Measurements from ENCODE around the gene PAQR4. TPM values are rescaled to one million over a fixed set of nuclear protein-coding genes. Genes with fewer than 3 reads are reported as not detected.

Gene PAQR4
- total and polyA plus RNA-seq, 4 experiments from 2014 or later, result 0.77 to 1.7 (median 1.1) TPM

DNA sequence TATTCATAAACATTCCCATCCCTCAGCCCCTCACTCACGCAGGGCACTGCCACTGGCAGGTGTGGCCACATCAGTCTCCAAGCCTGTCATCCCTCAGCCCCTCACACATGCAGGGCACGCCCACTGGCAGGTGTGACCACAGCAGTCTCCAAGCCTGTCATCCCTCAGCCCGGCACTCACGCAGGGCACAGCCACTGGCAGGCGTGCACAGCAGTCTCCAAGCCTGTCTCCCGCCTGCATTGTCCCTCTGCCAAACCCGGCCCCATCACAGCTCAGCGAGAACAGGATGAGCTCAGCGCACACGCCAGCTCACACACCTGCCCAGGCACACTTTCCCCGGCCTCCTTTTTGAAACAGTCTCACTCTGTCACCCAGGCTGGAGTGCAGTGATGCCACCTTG, 16.5 kb upstream of the PAQR4 start:
- POLR2A ChIA-PET (ENCODE audit: partially characterized antibody), result no interaction called here
- Histone ChIP-seq H3K4me3 (ENCODE audit: low read length in 2 of 2) (no peak overlapping the region), H3K27me3 (ENCODE audit: insufficient read depth, low read length) (no peaks in the 10 kb centered on the region), H3K9me3 (ENCODE audit: control insufficient read depth in 1 of 2, low read length in 2 of 2) (no peaks in the 10 kb centered on the region), H3K4me1 (ENCODE audit: insufficient read depth, low read length) (no peaks in the 10 kb centered on the region), H3K27ac (ENCODE audit: low read depth, low read length) (no peak overlapping the region), H3K36me3 (ENCODE audit: insufficient read depth, low read length) (no peaks in the 10 kb centered on the region)
- Mint-ChIP-seq H3K9me3 (peaks cover 0 to 2% (median 0%) of the 10 kb centered on the region in 8 donors), H3K27me3 (peaks cover 4 to 9% of the 10 kb centered on the region in 2 donors), H3K36me3 (peaks cover 2 to 3% of the 10 kb centered on the region in 2 donors), H3K27ac (no peak overlapping the region), H3K4me3 (peak overlapping the region in 1 of 8 donors; percentile 8), H3K4me1 (peaks cover 0 to 3% (median 0%) of the 10 kb centered on the region in 4 donors)
- peak in 1 of 5 donors; percentile 27 for DNase-seq
- intact Hi-C loops (cut with micrococcal nuclease), result no loop called here
- CTCF ChIA-PET (ENCODE audit: partially characterized antibody), result interaction anchor here (1.6 kb wide), 1 partner anchor 10 kb away, joined by 6 read pairs; no protein-coding TSS in a partner anchor

DNA sequence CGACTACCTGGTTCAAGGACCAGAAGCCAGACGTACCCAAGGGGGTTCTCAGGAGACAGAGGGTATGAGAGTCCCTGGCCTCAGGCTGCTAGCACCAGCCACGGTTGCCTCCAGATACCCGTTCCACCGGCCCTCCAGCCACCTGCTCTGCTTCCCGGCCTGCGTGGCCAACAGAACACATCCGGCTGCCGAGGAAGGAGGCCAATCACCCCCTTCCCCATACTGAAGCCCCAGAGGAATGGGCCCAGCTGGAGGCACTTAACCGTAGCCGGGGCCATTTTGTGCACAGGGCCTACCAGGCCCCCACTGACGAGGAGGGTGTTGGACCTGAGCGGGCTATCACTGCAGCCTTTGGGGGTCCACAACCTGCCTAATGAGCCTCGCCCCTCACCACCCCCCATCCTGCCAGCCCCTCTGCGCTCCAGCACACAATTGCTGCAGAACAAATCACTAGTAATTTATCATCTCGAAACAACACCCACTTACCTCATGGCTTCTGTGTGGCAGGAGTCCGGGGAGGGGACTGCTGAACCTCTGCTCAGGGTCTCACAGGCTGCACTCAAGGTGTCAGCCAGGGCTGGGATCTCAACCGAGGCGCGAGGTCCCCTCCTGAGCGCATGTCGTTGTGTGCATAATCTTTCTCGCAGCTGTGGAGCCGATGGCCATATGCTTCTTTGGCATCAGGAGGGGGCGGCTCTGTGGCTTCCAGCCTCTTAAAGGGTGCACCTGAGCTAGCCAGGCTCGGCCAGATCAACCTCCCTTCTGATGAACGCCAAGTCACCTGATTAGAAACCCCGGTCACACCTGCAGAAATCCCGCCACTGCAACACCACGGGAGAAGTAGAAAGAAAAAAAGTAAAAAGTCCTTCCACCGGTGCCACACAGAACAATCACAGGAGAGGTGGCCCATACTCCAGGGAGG, 15.2 kb upstream of the PAQR4 start:
- DNase-seq, result peak in 1 of 5 donors; percentile 29
- Mint-ChIP-seq H3K36me3 (no peaks in the 10 kb centered on the region), H3K9me3 (peaks cover 0 to 2% (median 0%) of the 10 kb centered on the region in 8 donors), H3K27me3 (peaks cover 4 to 9% of the 10 kb centered on the region in 2 donors), H3K4me3 (no peak overlapping the region), H3K4me1 (peaks cover 0 to 3% (median 0%) of the 10 kb centered on the region in 4 donors), H3K27ac (no peak overlapping the region)
- ChIA-PET CTCF (ENCODE audit: partially characterized antibody) (interaction anchor here (1.6 kb wide), 1 partner anchor 9 kb away, joined by 6 read pairs; no protein-coding TSS in a partner anchor), POLR2A (ENCODE audit: partially characterized antibody) (no interaction called here)
- H3K9me3 ChIP-seq (ENCODE audit: control insufficient read depth in 1 of 2, low read length in 2 of 2), result no peaks in the 10 kb centered on the region
- H3K36me3 ChIP-seq (ENCODE audit: insufficient read depth, low read length), result no peaks in the 10 kb centered on the region
- no peak overlapping the region for H3K27ac ChIP-seq (ENCODE audit: low read depth, low read length)
- H3K27me3 ChIP-seq (ENCODE audit: insufficient read depth, low read length), result no peaks in the 10 kb centered on the region
- intact Hi-C loops (cut with micrococcal nuclease), result no loop called here
- no peaks in the 10 kb centered on the region for H3K4me1 ChIP-seq (ENCODE audit: insufficient read depth, low read length)
- no peak overlapping the region for H3K4me3 ChIP-seq (ENCODE audit: low read length in 2 of 2)

DNA sequence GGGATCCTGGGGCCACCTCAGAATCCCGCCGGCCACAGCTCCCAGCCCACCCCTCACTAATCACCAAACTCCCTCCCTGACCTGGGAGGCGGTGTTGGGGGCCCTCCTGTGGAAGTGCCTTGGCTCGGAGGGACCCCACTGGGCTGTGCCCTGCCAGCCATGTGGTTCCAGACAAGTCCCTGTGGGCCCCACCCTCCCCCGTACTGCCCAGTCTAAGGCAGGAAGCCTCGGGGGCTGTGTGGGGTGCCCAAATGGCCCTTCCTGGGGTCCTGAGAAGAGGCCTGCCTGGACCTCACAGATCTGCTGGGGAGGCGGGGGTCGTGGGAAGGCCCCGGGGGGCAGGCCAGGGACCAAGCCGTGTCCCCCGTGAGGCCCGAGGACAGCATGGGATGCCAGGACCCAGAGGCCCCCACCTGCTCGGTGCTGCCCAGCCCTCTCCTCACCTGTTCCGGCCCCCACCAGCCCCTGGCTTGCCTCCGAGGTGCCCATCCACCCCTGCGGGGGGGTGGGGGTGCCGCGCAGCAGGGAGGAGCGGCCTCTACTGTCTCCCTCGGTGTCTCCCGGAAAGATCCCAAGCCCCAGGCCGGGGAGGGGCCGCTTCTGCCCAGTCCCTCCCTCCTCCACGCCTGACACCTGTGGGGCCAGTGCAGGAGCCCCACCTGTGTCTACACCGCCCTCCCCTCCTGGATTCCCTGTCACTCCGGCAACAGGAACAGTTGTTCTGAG, 14.3 kb upstream of the PAQR4 start:
- CTCF ChIA-PET (ENCODE audit: partially characterized antibody), result no interaction called here
- H3K27ac Mint-ChIP-seq, result no peak overlapping the region

DNA sequence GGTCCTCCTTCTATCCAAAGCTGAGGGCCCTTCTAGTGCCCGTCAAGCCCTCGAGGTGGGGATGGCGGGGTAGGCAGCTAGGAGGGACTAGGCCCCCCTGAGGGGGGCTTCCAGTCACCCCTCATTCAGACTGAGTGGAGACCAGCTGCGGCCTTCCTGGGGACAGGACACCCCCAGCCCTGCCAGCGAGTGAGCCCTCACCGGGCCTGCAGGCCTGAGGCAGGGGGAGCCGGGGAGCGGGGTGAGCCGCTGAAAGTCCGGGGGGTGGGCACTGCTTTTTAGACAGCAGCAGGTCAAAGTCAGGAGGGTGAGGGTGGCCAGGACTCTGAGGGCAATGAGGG, 13.7 kb upstream of the PAQR4 start:
- Histone ChIP-seq H3K9me3 (ENCODE audit: control insufficient read depth in 1 of 2, low read length in 2 of 2) (no peaks in the 10 kb centered on the region), H3K36me3 (ENCODE audit: insufficient read depth, low read length) (no peaks in the 10 kb centered on the region), H3K4me1 (ENCODE audit: insufficient read depth, low read length) (no peaks in the 10 kb centered on the region), H3K4me3 (ENCODE audit: low read length in 2 of 2) (no peak overlapping the region), H3K27ac (ENCODE audit: low read depth, low read length) (no peak overlapping the region), H3K27me3 (ENCODE audit: insufficient read depth, low read length) (no peaks in the 10 kb centered on the region)
- Mint-ChIP-seq H3K4me3 (no peak overlapping the region), H3K27me3 (peaks cover 6 to 15% of the 10 kb centered on the region in 2 donors), H3K4me1 (peaks cover 0 to 2% (median 0%) of the 10 kb centered on the region in 4 donors), H3K9me3 (peaks cover 0 to 2% (median 0%) of the 10 kb centered on the region in 8 donors), H3K36me3 (no peaks in the 10 kb centered on the region), H3K27ac (no peak overlapping the region)
- intact Hi-C loops (cut with micrococcal nuclease), result no loop called here
- DNase-seq, result peak in 1 of 5 donors; percentile 15
- ChIA-PET CTCF (ENCODE audit: partially characterized antibody) (no interaction called here), POLR2A (ENCODE audit: partially characterized antibody) (no interaction called here)

More for the DNA sequence above, 14.3 kb upstream of the PAQR4 start:
- Histone ChIP-seq H3K27me3 (ENCODE audit: insufficient read depth, low read length) (no peaks in the 10 kb centered on the region), H3K27ac (ENCODE audit: low read depth, low read length) (no peak overlapping the region), H3K4me1 (ENCODE audit: insufficient read depth, low read length) (no peaks in the 10 kb centered on the region), H3K36me3 (ENCODE audit: insufficient read depth, low read length) (no peaks in the 10 kb centered on the region), H3K4me3 (ENCODE audit: low read length in 2 of 2) (no peak overlapping the region), H3K9me3 (ENCODE audit: control insufficient read depth in 1 of 2, low read length in 2 of 2) (no peaks in the 10 kb centered on the region)
- Mint-ChIP-seq H3K4me3 (no peak overlapping the region), H3K4me1 (peaks cover 0 to 2% (median 0%) of the 10 kb centered on the region in 4 donors), H3K27me3 (peaks cover 4 to 11% of the 10 kb centered on the region in 2 donors), H3K9me3 (peaks cover 0 to 2% (median 0%) of the 10 kb centered on the region in 8 donors), H3K36me3 (no peaks in the 10 kb centered on the region)
- peak in 1 of 5 donors; percentile 5 for DNase-seq
- POLR2A ChIA-PET (ENCODE audit: partially characterized antibody), result no interaction called here
- intact Hi-C loops (cut with micrococcal nuclease), result no loop called here

DNA sequence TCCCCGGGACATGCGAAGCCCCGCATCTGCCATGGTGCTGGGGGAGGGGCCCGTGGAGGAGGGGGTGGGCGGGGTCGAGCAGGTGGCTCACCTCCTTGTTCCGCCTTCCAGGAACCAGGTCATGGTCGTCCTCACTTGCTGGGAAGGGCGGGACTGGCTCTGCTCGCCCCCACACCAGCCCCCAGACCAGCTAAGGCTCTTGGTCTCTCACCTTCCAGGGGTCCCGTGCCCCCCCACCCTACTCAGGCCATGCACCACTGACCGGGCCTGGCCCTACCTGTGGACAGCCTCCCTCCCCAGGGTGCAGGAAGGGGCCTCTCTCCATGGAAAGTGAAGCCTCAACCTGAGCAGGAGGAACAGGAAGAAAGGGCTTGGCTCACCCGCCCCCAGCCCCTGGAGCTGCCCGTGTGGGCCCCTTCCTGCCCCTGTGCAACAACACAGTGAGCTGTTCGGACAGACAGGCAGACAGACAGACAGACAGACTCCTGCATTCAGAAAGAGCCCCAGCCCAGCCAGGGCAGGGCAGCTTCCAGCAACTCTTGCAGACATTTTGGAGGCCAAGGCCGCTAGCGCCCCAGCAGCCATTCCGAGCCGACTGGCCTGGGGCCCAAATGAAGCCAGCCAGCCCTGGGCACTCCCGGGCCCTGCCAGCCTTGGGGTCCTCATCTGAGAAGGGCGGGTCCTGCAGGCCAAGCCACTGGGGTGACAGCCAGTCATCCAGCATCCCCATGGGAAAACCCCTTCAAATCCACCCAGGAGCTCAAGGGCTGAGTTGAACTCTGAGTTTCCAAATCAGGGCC, 13.2 kb upstream of the PAQR4 start:
- H3K4me1 ChIP-seq (ENCODE audit: insufficient read depth, low read length), result no peaks in the 10 kb centered on the region
- H3K4me1 Mint-ChIP-seq, result peaks cover 0 to 3% (median 0%) of the 10 kb centered on the region in 4 donors
- H3K27ac Mint-ChIP-seq, result no peak overlapping the region
- H3K4me3 Mint-ChIP-seq, result no peak overlapping the region
- H3K27me3 Mint-ChIP-seq, result peaks cover 6 to 15% of the 10 kb centered on the region in 2 donors
- intact Hi-C loops (cut with micrococcal nuclease), result no loop called here
- ChIA-PET POLR2A (ENCODE audit: partially characterized antibody) (interaction anchor here (0.9 kb wide), 1 partner anchor 10 kb away, joined by 3 read pairs; no protein-coding TSS in a partner anchor), CTCF (ENCODE audit: partially characterized antibody) (interaction anchor here (1.1 kb wide), 1 partner anchor 9 kb away, joined by 3 read pairs; no protein-coding TSS in a partner anchor)
- no peaks in the 10 kb centered on the region for H3K36me3 ChIP-seq (ENCODE audit: insufficient read depth, low read length)
- DNase-seq, result peak in 1 of 5 donors; percentile 3
- H3K27me3 ChIP-seq (ENCODE audit: insufficient read depth, low read length), result no peaks in the 10 kb centered on the region
- H3K36me3 Mint-ChIP-seq, result no peaks in the 10 kb centered on the region
- no peak overlapping the region for H3K4me3 ChIP-seq (ENCODE audit: low read length in 2 of 2)
- H3K9me3 Mint-ChIP-seq, result peaks cover 0 to 2% (median 0%) of the 10 kb centered on the region in 8 donors
- no peak overlapping the region for H3K27ac ChIP-seq (ENCODE audit: low read depth, low read length)
- no peaks in the 10 kb centered on the region for H3K9me3 ChIP-seq (ENCODE audit: control insufficient read depth in 1 of 2, low read length in 2 of 2)

DNA sequence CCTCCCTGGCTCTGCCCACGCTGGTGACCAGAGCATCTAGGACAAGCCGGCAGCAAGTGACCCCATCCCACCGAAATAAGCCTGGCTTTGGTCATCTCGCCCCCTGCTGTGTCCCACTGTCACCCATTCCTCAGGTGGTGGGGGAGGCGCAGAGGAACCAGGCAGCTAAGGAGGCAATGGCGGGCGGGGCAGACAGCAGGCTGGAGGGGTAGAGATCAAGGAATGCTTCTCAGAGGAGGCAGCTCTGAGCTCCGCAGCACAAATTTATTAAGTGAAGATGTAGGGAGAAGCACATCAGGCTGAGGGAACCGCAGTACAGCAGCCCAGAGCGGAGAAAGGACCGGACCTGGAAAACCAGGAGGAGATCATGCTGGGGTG, 12.6 kb upstream of the PAQR4 start:
- peaks cover 0 to 3% (median 2%) of the 10 kb centered on the region in 4 donors for H3K4me1 Mint-ChIP-seq
- no peak overlapping the region for H3K27ac Mint-ChIP-seq
- H3K4me1 ChIP-seq (ENCODE audit: insufficient read depth, low read length), result peaks cover 2% of the 10 kb centered on the region
- H3K36me3 ChIP-seq (ENCODE audit: insufficient read depth, low read length), result no peaks in the 10 kb centered on the region
- H3K36me3 Mint-ChIP-seq, result no peaks in the 10 kb centered on the region
- peaks cover 0 to 2% (median 0%) of the 10 kb centered on the region in 8 donors for H3K9me3 Mint-ChIP-seq
- no peak overlapping the region for H3K4me3 ChIP-seq (ENCODE audit: low read length in 2 of 2)
- no peak overlapping the region for H3K4me3 Mint-ChIP-seq
- no peaks in the 10 kb centered on the region for H3K27me3 ChIP-seq (ENCODE audit: insufficient read depth, low read length)
- no peak overlapping the region for H3K27ac ChIP-seq (ENCODE audit: low read depth, low read length)
- H3K27me3 Mint-ChIP-seq, result peaks cover 6 to 15% of the 10 kb centered on the region in 2 donors
- POLR2A ChIA-PET (ENCODE audit: partially characterized antibody), result interaction anchor here (0.9 kb wide), 1 partner anchor 9 kb away, joined by 3 read pairs; no protein-coding TSS in a partner anchor
- H3K9me3 ChIP-seq (ENCODE audit: control insufficient read depth in 1 of 2, low read length in 2 of 2), result no peaks in the 10 kb centered on the region
- CTCF ChIA-PET (ENCODE audit: partially characterized antibody), result interaction anchor here (1.1 kb wide), 1 partner anchor 9 kb away, joined by 3 read pairs; no protein-coding TSS in a partner anchor
- intact Hi-C loops (cut with micrococcal nuclease), result no loop called here
- peak in 1 of 5 donors; percentile 24 for DNase-seq
